HG03558 (cell line): ENCODE measurements around the gene SRMS.
"Not testable (repeated sequence)": the region's sequence is repeated elsewhere in the genome, so short reads cannot be mapped to it uniquely, and the experiment has no call there.

Experiments
- ATAC-seq: cut with Tn5 transposase; IDR thresholded peaks from one replicate; pipeline ENCODE4 v1.9.1; 2021; ENCODE audit warnings: moderate number of reproducible peaks; ENCODE audit not compliant: unreplicated experiment; ENCODE audit errors: extremely low read depth

Gene SRMS

GRCh38 chr20:63529861-63530787, 17.4 kb downstream of the SRMS start:
- no peak for ATAC-seq

- no peak for ATAC-seq
Measured at GRCh38 chr20:63529180-63529860, 18.2 kb downstream of the SRMS start.

DNA sequence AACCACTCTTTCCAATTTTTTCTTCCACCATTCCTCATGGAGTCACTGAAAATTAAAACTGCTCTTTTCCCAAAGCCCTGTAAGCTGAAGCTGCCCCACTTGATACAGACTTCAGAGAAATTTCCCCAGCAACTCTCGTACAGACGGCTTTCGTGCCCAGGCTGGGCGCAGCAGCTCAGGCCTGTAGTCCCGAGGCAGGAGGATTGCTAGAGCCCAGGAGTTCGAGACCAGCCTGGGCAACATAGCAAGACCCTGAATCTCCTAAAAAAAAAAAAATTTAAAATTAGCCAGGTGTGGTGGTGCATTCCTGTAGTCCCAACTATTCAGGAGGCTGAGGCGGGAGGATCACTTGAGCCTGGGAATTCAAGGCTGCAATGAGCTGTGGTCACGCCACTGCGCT, 20.4 kb downstream of the SRMS start:
- no peak for ATAC-seq

GRCh38 chr20:63525971-63526370, 21.6 kb downstream of the SRMS start:
- ATAC-seq, result no peak

DNA sequence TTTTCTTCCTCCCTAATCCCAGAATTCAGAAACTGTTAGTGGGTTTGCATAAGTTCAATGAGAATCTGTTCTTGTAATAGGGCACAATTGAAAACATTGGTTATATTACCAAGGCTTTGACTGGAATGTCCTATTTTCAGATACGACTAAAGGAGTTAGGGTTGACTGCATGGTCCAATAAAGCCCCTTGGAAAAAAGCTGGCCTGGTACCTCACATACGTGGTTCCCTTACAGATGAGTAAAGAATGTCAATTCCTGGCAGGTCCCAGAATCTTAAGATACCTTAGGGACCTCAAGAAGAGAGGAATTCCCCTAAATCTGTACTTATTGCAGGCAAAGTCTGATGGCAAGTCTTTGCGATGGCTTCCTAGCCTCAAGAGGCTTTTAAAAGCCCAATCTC, 22.4 kb downstream of the SRMS start:
- no peak for ATAC-seq

- no peak for ATAC-seq
Measured at GRCh38 chr20:63522981-63523611, 24.5 kb downstream of the SRMS start.

GRCh38 chr20:63522091-63522868, 25.3 kb downstream of the SRMS start:
- ATAC-seq, result no peak

GRCh38 chr20:63521602-63522001, 25.9 kb downstream of the SRMS start:
- no peak for ATAC-seq

- ATAC-seq, result no peak
Measured at GRCh38 chr20:63520934-63521601, 26.5 kb downstream of the SRMS start.

DNA sequence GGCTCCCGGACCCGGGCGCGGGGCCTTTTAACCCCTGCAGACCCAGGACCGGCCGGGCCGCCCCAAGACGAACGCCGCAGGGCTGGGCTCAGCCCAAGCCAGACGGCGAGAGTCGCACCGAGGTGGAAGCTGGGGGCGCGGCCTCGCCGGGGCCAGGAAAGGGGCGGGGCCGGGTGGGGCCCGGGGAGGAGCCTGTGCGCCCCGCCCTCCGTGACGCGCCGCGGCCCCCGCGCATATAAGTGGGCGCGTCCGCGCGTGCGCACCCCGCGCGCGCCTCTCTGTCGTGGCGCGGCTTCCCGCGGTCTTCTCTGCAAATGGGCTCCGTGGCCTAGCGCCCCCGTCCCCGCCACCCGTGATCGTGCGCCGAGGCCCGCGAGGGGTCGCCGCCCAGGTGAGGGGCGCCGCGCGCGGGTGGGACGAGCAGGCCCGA, 27.0 kb downstream of the SRMS start, which contains the start of gene PPDPF:
PPDPF (plus strand) TSS at position 262 of the 430 bp plus-strand sequence. CDS start 544 bp downstream, outside the sequence.
- no peak for ATAC-seq

DNA sequence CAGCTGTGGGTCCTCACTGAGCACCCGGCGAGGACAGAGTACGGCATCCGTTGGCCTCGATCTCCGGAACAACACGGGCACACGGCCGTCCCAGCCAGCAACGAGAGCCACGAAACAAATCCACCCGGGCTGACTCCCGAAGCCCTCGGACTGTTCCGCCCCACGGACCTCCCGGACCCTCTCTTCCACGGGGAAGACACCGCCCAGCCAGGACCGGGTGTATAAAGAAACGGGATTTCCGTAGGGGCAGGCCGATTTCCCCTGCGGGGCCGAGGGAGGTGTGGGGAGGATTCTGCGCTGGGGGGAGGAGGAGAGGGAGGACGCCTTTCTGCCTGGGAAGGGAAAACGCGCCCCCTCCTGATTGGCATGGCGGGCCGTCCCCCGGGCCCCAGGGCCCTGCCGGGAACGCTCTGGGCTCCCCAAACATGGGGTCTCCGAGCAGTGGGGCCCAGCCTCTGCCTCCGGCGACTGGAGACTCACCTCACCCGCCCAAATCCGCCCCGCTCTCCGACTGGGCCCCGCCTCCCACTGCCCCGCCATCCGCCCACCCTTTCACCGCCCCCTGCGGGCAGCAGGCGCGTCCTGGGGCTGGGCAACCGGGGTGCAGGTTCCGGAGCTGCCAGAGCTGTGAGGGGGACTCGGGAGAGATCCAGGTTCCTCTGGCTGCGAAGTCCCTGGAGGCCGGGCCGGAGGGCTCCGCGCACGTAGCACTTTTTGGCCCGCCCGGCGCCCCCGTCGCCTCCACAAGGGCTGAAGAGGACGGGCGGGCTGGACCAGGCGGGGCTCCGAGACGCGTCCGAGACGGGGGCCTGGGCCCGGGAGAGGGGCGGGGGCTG, 27.7 kb downstream of the SRMS start:
- ATAC-seq, result no peak

DNA sequence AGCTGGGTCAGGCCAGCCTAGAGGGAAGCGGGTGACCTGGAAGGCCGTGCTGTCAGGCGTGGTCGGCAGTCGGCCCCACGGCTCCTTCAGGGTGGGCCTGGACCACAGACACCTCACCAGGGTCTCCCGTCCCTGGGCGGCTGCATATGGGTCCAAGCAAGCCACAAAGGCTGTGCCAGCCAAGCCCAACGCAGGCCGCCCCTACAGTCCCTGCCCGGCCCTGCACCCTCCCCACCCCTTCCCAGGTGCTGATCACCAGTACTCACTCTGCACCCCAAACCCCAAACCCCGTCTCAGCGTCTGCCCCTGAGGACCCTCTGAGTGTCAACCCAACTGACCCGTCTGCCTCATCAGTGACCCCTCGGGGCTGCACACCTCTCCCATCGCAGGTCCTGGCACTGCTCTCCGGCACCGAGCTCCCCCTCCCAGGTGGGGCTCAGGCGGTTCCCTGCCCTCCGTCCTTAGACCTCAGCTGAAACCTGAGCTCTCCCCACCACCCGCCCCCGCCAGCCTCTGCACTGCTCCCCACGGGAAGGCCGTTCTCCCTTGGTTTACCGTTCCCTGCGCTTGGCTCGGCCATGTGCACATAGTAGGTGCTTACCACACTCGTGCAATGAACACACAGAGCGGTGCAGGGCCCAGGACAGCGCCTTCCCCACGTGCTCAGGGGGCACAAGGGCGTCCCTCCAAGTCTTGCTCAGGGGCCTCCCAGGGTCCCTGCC, 28.4 kb downstream of the SRMS start:
- ATAC-seq, result no peak

DNA sequence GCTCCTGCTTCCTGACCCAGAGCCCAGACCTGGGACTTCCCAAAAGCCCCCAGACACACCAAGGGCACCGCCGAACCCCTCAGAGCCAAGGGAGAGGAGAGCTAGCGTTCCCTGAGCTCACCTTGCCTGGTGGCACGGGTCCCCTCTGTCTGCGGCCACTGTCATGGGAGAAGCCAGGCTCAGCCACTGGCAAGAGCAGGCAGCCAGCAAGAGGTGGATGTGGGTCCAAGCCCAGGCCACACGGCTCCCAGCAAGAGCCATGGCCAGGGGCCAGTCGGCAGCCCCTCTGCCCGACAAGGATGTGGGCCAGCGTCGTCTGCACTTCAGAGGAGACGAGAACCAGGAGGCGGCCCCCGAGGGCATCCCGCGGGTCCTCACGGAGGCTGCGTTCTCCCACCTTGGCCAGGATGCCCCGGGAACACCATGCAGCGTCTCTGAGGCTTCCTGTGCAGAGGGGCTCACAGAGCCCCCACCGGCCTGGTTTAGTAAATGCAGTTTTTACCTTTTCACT, 29.1 kb downstream of the SRMS start:
- ATAC-seq, result no peak

DNA sequence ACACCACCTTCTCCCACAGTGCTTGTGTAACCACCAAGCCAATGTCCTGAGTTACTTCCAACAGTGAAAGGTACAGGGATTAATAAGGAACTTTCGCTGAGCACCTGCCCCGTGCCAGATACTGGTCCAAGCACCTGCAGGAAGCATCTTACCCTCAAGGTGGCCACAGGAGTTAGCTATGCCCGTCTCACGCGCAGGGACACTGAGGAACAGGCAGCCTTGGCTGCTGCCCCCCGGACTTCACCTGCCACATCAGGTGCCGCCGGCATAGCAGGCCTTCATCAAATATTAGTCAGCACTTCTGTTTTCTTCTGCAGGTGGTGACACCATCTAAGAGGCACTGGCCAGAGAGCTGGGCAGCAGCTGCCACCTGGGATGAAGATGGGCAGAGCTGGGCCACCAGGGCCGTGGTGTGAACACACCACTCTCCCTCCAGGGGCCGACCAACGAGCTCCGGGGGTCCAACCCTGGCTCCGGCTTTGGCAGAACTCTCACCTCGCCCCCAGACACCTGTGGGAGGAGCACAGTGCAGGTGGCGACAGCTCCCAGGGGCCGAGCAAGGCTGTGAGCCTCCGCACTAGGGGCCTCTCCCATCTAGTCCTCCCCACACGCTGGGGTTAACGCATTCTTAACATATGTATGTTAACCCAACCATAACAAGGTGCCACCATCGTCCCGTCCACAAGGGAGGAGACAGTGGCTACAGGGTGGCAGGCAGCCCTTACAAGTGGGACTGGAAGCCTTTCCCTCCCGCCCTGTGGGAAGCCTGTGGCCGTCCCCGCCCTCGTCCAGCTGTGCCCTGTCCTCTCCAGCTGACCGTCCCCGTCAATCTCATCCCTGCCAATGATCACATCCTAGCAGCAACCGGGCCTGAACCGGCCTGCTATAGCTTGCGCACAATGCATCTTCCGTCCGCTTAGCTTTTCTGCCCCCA, 29.9 kb downstream of the SRMS start:
- no peak for ATAC-seq

- ATAC-seq, result not testable (repeated sequence)
Measured at GRCh38 chr20:63514520-63514919, 33.0 kb downstream of the SRMS start.

- no peak for ATAC-seq
Measured at GRCh38 chr20:63513207-63513606, 34.3 kb downstream of the SRMS start.

GRCh38 chr20:63509088-63509564, 38.4 kb downstream of the SRMS start:
- no peak for ATAC-seq
